Measurements from ENCODE around the gene DSG2.

GRCh38 chr18:31490387-31490786 is 7.6 kb upstream of the DSG2 start:
- TF ChIP-seq FOXP2 (optimal IDR thresholded peaks at IDR 0.05; ENCODE audit: borderline replicate concordance, extremely low read depth, extremely low read length, insufficient read depth) = no peak
- TF ChIP-seq TAF1 (IDR thresholded peaks at IDR 0.05; ENCODE audit: borderline replicate concordance, insufficient read depth, low read length) = no peak
- no peak for TF ChIP-seq REST (IDR thresholded peaks at IDR 0.05; ENCODE audit: insufficient read depth in 1 of 2, low read depth in 2 of 2, low read length in 2 of 2)
- TF ChIP-seq POLR2AphosphoS5 (IDR thresholded peaks at IDR 0.05; ENCODE audit: low read depth, low read length) = no peak
